HEK293T (cell line): ENCODE results near the gene FBN1.

ENCODE experiments used
- CTCF ChIA-PET: fragments of 350-600 bp; formaldehyde crosslinking; extraction: SDS; loops from one replicate; lab custom pipeline; 2021; ENCODE audit warnings: antibody characterized with exemption, inconsistent platforms; lab: Yijun Ruan, JAX
- POLR2A ChIA-PET: fragments of 350-600 bp; formaldehyde crosslinking; extraction: SDS; loops from one replicate; lab custom pipeline; 2020; ENCODE audit warnings: antibody characterized with exemption, inconsistent platforms; lab: Yijun Ruan, JAX
- DNase-seq: peaks from one replicate; pipeline ENCODE4 v3.0.0; 2012; ENCODE audit warnings: mixed read lengths; ENCODE audit errors: extremely low spot score
- ARNT ChIP-seq: fragments of 450-650 bp; IDR thresholded peaks from 2 replicates; pipeline ENCODE4 v1.6.1; 2017; ENCODE audit warnings: mild to moderate bottlenecking
- BHLHE40 ChIP-seq: fragments of 450-650 bp; IDR thresholded peaks from 2 replicates; pipeline ENCODE4 v1.6.1; 2016; ENCODE audit warnings: mild to moderate bottlenecking, moderate library complexity, borderline replicate concordance
- CTBP1 ChIP-seq: fragments of 450-650 bp; IDR thresholded peaks from 2 replicates; pipeline ENCODE4 v1.6.1; 2016; ENCODE audit warnings: borderline replicate concordance
- ELF4 ChIP-seq: fragments of 450-650 bp; IDR thresholded peaks from 2 replicates; pipeline ENCODE4 v1.6.1; 2017; ENCODE audit warnings: antibody characterized with exemption
- FOXA1 ChIP-seq: fragments of 450-650 bp; IDR thresholded peaks from 2 replicates; pipeline ENCODE4 v1.6.1; 2016; ENCODE audit warnings: mild to moderate bottlenecking
- FOXK2 ChIP-seq: fragments of 450-650 bp; IDR thresholded peaks from 2 replicates; pipeline ENCODE4 v1.6.1; 2016; ENCODE audit warnings: mild to moderate bottlenecking
- FOXM1 ChIP-seq: fragments of 450-650 bp; IDR thresholded peaks from 2 replicates; pipeline ENCODE4 v1.6.1; 2017; ENCODE audit warnings: mild to moderate bottlenecking, borderline replicate concordance
- HDGF ChIP-seq: fragments of 450-650 bp; IDR thresholded peaks from 2 replicates; pipeline ENCODE4 v1.6.1; 2017; ENCODE audit warnings: antibody characterized with exemption, borderline replicate concordance
- L3MBTL2 ChIP-seq: fragments of 450-650 bp; conservative IDR thresholded peaks from 2 replicates; pipeline ENCODE4 v1.6.1; 2016; ENCODE audit warnings: mild to moderate bottlenecking
- LEF1 ChIP-seq: fragments of 450-650 bp; IDR thresholded peaks from 2 replicates; pipeline ENCODE4 v1.6.1; 2017; ENCODE audit warnings: mild to moderate bottlenecking, borderline replicate concordance
- NFRKB ChIP-seq: fragments of 450-650 bp; IDR thresholded peaks from 2 replicates; pipeline ENCODE4 v1.6.1; 2016; ENCODE audit warnings: mild to moderate bottlenecking, moderate library complexity
- SP1 ChIP-seq: fragments of 450-650 bp; IDR thresholded peaks from 2 replicates; pipeline ENCODE4 v1.6.1; 2017
- SUZ12 ChIP-seq: fragments of 450-650 bp; IDR thresholded peaks from 2 replicates; pipeline ENCODE4 v1.6.1; 2016; ENCODE audit warnings: mild to moderate bottlenecking
- TARDBP ChIP-seq: fragments of 450-650 bp; IDR thresholded peaks from 2 replicates; pipeline ENCODE4 v1.6.1; 2016
- ZNF384 ChIP-seq: fragments of 450-650 bp; IDR thresholded peaks from 2 replicates; pipeline ENCODE4 v1.6.1; 2016
- TF ChIP-seq, protein P1 (sequence below): fragments of 450-650 bp; IDR thresholded peaks from 2 replicates; pipeline ENCODE4 v1.6.1; 2016

Gene FBN1

GRCh38 chr15:48493084-48493762 is 152.3 kb downstream of the FBN1 start:
- POLR2A ChIA-PET = no interaction called here
- TF ChIP-seq ZNF384 (no peak), FOXM1 (no peak), ARNT (no peak), SP1 (no peak), FOXA1 (no peak), NFRKB (no peak), SUZ12 (no peak), L3MBTL2 (no peak), HDGF (no peak), CTBP1 (no peak), TARDBP (no peak), ELF4 (no peak), LEF1 (no peak), FOXK2 (no peak), BHLHE40 (no peak)
- TF ChIP-seq, protein P1, sequence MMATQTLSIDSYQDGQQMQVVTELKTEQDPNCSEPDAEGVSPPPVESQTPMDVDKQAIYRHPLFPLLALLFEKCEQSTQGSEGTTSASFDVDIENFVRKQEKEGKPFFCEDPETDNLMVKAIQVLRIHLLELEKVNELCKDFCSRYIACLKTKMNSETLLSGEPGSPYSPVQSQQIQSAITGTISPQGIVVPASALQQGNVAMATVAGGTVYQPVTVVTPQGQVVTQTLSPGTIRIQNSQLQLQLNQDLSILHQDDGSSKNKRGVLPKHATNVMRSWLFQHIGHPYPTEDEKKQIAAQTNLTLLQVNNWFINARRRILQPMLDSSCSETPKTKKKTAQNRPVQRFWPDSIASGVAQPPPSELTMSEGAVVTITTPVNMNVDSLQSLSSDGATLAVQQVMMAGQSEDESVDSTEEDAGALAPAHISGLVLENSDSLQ = no peak
- CTCF ChIA-PET = no interaction called here
- DNase-seq = no peak

GRCh38 chr15:48486228-48486627 is 159.3 kb downstream of the FBN1 start:
- ChIA-PET CTCF (no interaction called here), POLR2A (no interaction called here)
- no peak for TF ChIP-seq FOXK2
- no peak for TF ChIP-seq FOXM1
- no peak for TF ChIP-seq SP1
- TF ChIP-seq, protein P1 = no peak
- no peak for TF ChIP-seq BHLHE40
- TF ChIP-seq NFRKB = no peak
- TF ChIP-seq LEF1 = no peak
- TF ChIP-seq SUZ12 = no peak
- no peak for TF ChIP-seq L3MBTL2
- no peak for TF ChIP-seq HDGF
- no peak for TF ChIP-seq ELF4
- no peak for TF ChIP-seq ZNF384
- TF ChIP-seq FOXA1 = no peak
- no peak for TF ChIP-seq ARNT
- no peak for TF ChIP-seq TARDBP
- no peak for TF ChIP-seq CTBP1
- no peak for DNase-seq

DNA sequence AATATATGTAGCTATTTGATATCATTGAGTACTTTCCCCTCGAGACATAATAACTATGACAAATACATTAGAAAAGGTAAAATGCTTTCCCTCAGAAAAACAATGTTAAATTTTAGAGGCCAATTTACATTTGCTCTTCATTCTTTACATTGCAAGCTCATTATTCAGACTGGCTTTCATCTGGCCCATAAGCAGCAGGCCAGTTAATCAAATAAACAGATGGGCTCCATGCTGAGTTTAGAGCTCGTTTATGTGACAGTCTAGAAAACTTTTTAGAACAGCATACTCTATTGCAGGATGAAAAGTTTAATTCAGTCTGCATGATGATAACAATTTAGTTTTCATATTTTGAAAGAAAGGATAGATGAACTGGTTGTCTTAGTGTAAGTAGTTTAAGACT is 163.7 kb downstream of the FBN1 start:
- DNase-seq = no peak
- TF ChIP-seq NFRKB (no peak), FOXM1 (no peak), TARDBP (no peak), SP1 (no peak), ELF4 (no peak)
- ChIA-PET CTCF (no interaction called here), POLR2A (no interaction called here)

- no peak for DNase-seq
- CTCF ChIA-PET = no interaction called here
- no peak for TF ChIP-seq L3MBTL2
- TF ChIP-seq LEF1 = no peak
- TF ChIP-seq SUZ12 = no peak
- TF ChIP-seq TARDBP = no peak
- TF ChIP-seq ZNF384 = no peak
- TF ChIP-seq ARNT = no peak
- TF ChIP-seq ELF4 = no peak
- TF ChIP-seq SP1 = no peak
- TF ChIP-seq, protein P1 = no peak
- TF ChIP-seq BHLHE40 = no peak
- no peak for TF ChIP-seq HDGF
- TF ChIP-seq CTBP1 = no peak
- TF ChIP-seq NFRKB = no peak
- TF ChIP-seq FOXA1 = no peak
- TF ChIP-seq FOXM1 = no peak
- no peak for TF ChIP-seq FOXK2
- POLR2A ChIA-PET = no interaction called here
Observed at GRCh38 chr15:48479751-48480150, 165.8 kb downstream of the FBN1 start.

GRCh38 chr15:48478581-48478980 is 166.9 kb downstream of the FBN1 start:
- CTCF ChIA-PET = no interaction called here
- TF ChIP-seq ARNT (no peak), ELF4 (no peak), FOXK2 (no peak), CTBP1 (no peak), HDGF (no peak), BHLHE40 (no peak), L3MBTL2 (no peak), ZNF384 (no peak), LEF1 (no peak), SP1 (no peak), NFRKB (no peak), TARDBP (no peak), SUZ12 (no peak), FOXM1 (no peak), FOXA1 (no peak)
- TF ChIP-seq, protein P1 = no peak
- DNase-seq = no peak
- POLR2A ChIA-PET = no interaction called here
